Urothelium cell line (cell line): ENCODE measurements around the gene TRMT61A.

Experiments used
- DNase-seq: peaks from one replicate; pipeline ENCODE4 v3.0.0; 2011; ENCODE audit warnings: low spot score, mixed read lengths
- FAIRE-seq: peaks from 2 replicates; lab custom pipeline; 2011; peaks lifted over from hg19 to GRCh38; lab: Jason Lieb, UNC

Gene TRMT61A

DNA sequence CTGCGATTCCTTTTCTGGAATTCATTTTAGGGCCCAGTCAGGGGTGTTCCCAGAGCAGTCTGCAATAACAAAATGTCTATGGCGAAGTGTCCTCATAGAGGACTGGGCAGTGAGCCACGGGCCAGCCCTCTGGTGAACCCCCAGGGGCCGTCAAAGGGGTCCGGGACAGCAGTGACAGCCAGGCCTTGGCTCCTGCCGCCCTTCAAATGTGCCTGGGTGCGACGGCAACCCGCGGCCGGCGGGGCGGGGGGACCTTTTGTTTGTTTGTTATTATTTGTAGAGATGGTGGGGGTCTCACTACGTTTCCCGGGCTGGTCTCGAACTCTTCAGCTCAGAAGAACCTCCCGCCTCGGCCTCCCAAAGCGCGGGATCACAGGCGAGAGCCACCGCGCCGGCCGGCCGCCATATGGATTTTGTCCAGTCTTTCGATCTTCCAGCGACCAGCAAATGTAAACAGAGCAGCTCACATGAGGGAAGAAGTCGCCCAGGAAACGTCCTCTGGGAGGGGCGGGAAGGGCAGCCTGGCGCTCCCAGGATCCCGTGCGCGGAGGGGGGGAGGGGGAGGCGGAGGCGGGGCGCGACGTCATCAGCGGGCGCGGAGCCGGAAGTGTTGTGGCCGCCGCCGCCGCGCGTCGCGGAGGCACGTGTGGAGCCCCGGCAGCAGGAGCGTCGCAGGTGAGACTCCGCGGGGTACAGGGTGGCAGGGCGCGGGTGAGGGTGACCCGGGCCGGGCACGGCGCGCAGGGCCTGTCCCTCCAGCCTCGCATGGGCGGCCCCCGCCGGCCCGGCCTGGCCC is at the start of gene TRMT61A:
TSS of gene TRMT61A (plus strand) at position 610 of the 796 bp plus-strand sequence. CDS start 783 bp downstream, outside the sequence.
- DNase-seq (peak; percentile 89), FAIRE-seq (no peak)

DNA sequence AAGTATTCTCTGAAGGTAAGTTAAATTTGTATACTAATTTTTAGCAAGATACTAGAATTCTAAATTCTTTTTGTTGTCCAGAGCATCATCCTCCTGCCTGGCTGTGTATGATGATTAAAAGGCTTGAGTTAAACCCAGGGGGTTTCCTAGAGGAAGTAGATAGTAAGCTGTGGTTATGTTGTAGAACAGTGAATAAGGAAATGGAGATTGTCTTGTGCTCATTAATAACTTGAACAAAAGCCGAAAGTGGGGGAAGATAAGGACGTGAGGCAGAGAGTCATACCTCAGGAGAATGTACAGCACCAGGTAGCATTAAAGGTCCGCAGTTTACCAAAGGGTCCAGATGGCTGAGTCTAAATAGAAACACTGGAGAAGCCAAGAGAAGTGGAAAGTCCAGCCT is 48.4 kb upstream of the TRMT61A start:
- FAIRE-seq (no peak), DNase-seq (no peak)

DNA sequence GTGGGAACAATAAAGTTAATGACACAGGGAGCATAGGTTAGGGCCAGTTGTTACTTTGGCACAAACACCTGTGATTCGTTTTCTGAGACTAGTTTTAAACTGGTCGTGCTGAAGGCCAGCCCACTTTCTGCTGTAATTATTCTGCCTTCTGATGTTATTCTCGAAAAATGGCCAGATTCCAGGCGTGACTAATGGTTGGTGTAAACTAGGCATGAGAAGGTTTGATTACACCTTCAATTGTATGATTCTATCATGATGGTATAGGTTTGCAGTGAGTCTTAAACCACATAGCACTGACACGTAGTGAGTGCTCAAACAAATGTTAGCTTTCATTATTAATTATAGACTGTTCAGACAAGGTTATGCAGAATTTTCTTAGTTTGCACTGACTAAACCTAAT is 45.4 kb upstream of the TRMT61A start:
- no peak for FAIRE-seq
- no peak for DNase-seq

DNA sequence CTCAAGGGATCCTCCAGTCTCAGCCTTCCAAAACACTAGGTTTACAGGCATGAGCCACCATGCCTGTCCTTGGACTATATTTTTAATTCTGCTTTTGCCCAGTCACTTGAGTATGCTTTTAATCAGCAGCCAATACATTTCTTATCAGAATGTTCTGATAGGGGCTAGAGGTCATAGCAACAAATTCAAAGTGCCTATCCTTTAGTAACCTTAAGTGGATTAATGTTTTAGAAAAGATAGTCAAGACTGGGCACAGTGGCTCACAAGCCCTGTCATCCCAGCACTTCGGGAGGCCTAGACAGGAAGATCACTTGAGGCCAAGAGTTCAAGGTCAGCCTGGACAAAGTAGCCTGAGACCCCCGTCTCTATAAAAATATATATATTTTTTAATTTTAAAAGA is 43.5 kb upstream of the TRMT61A start:
- FAIRE-seq = no peak
- no peak for DNase-seq

DNA sequence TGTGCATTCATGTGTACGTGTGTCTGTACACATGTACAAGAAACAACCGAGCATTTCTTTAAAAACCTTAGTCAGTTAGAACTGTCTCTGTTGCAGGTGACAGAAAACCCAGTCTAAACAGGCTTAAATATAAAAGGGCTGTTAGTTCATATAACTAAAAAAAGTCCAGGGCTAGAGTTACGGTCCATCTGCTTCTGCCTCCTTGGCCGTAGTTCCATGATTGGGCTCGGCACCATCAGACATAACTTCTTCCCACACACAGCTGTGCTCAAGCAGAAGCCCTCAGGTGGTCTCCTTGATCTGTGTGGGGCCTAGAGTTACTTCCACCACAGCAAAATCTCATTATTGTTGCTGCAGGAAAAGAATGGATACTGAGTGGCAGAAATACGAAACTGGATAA is 40.9 kb upstream of the TRMT61A start:
- DNase-seq = no peak
- no peak for FAIRE-seq

DNA sequence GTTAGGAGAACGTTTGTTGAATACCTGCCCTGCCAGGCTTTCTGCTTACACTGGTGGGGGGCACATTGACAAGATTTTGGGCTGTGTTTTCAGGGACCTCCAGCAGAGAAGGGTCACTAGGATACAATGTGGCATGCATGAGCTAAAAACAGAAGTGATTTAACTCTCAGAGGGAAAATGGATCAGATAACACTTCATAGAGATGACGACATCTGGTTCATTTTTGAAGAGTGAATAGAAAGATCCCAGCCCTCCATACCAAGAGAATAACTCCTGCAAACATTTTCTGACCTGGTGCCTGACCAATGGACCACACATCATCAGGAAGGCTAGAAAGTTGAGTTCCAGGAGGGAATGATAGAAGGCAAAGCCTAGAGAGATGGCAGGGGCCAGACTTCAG is 40.0 kb upstream of the TRMT61A start:
- DNase-seq (no peak), FAIRE-seq (no peak)

DNA sequence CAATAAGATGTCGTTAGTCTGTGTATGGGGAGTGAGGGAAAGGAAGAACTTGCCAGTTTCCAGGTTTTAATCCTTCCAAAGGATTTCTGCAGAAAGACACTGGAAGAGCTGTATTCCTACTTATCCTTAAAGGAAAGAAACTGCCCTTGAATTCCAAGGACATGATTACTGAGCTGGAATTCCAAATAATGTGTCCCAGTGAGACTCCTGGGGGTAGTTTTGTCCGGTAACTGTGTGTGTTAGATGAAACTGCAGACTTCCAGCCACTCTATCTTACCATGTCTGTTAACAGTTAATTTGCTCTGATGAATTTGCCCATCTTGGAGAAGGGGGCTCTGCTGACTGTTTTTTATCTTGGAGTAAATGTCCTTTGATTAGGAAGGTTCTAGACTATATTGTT is 39.4 kb upstream of the TRMT61A start:
- FAIRE-seq (no peak), DNase-seq (no peak)

DNA sequence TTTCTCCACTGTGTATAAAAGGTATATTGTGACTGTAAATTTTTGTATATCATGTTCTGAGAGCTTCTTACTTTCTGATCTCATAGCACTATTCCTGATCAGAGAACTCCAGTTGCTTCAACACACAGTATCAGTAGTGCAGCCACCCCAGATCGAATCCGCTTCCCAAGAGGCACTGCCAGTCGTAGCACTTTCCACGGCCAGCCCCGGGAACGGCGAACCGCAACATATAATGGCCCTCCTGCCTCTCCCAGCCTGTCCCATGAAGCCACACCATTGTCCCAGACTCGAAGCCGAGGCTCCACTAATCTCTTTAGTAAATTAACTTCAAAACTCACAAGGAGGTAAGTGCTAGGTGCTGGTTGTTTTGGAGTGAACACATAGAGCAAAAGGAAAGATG is 37.3 kb upstream of the TRMT61A start:
- DNase-seq (no peak), FAIRE-seq (no peak)

DNA sequence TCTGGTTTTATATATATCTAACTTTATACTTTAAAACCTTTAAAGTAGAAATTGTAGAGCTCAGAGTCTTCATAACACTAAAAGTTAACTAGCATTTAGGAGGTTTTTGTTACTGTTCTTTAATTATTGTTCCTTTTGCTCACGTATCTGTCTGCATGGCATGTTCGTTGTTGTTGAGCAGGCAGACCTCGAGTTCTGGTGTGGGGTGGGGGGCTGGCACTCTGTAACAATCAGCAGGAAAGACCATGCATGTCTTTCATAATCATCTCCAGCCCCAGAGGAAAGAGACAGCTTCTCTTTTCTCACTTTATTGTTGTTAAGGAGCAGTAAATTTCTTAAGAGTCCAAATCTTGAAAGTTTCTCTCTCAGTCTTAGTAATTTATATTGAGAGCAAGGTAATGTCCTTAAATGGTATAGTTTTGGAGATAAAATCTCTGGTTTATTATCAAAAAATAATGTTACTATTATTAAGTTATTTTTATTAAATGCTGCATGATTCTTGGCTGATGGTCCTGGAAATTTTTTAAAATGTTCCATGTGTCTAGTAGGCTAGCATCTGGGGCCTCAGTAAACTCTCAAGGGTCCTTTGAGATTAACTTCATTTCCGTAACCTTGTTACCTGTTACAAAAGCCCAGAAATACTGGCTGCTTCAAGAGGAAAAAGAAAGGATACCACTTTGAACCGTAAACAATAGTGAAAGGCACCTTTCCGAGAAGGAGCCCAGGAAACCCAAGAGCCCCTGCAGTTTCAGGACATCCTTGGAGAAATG is 36.7 kb upstream of the TRMT61A start:
- DNase-seq (no peak), FAIRE-seq (no peak)

DNA sequence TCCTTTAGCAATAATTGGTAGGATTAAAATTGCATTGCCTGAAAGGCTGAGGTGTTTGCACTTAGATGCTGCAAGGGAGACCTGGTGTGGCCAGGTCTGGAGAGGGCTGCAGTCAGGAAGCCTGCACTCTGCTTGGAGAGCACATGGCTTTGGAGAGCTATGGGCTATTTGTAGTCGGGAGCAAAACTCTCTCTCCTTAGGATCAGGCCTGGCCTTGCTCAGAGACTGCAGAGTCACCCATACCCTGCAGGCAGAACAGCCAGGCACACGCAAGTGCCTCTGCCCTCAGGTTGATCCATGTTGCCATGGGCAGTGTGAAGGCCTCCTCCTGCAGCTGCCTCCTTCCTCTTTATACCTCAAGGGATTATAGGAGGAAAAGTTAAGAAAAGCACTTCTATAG is 33.1 kb upstream of the TRMT61A start:
- DNase-seq = no peak
- FAIRE-seq = no peak

DNA sequence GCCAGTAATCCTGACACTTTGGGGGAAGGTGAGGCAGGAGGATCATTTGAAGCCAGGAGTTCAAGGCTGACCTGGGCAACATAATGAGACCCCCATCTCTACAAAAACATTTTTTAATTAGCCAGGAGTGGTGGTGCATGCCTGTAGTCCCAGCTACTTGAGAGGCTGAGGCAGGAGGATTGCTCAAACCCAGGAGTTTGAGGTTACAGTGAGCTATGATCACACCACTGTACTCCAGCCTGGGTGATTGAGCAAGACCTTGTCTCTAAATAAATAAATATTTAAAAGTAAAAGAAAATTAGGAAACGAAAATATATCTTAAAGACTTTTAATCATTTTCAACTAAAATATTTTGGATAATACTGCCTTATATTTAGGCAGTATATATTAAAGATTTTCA is 32.2 kb upstream of the TRMT61A start:
- no peak for FAIRE-seq
- DNase-seq = no peak

DNA sequence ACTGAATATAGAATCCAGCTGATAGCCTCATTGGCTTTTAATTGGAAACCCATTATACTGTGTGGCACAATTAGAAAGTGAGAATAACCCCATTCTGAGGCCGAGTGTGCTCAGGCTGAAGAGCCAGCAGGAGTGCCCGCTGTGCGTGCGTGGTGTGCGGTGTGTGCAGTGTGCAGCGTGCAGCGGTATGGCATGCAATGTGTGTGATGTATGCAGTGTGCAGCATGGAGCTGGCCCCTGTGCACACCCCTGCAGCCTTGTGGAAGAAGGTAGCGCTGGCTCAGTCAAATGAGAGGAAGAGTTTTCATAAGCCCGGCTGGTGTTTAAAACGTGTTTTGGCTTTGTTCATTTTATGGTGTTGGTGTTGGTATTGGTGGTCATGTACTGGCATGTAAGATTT is 29.3 kb upstream of the TRMT61A start:
- no peak for DNase-seq

DNA sequence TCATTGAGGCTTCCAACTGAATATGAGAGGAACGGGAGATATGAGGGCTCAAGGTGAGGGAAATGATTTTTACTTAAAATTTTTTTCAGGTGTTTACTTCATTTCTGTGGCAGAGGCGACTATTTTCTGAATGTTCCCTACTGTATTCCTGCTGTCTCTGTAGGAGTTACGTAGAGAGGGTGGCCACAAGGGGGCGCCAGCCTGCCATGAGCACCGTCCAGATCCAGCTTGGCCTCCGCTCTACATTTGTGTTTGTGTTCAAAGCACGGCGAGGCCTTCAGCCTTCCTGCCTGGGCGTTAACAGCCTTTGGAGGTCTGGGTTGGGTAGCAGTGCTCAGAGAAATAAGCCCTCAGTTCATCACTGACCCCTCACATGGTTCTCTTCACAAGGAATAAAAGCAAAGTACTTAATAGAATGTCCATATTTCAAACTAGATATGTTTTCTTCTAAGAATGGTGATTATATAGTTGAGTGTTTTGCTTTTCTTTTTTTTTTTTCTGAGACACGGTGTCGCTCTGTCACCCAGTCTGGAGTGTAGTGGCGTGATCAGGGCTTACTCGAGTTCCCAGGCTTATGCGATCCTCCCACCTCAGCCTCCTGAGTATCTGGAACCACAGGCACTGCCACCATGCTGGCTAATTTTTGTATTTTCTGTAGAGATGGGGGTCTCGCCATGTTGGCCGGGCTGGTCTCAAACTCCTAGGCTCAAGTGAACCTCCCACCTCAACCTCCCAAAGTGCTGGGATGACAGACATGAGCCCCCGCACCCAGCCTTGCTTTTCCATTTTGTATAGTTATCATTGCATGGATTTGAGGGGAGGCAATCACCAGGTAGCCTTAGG is 28.6 kb upstream of the TRMT61A start:
- DNase-seq (peak; percentile 59), FAIRE-seq (no peak)

More for the DNA sequence above, 29.3 kb upstream of the TRMT61A start:
- FAIRE-seq = no peak

DNA sequence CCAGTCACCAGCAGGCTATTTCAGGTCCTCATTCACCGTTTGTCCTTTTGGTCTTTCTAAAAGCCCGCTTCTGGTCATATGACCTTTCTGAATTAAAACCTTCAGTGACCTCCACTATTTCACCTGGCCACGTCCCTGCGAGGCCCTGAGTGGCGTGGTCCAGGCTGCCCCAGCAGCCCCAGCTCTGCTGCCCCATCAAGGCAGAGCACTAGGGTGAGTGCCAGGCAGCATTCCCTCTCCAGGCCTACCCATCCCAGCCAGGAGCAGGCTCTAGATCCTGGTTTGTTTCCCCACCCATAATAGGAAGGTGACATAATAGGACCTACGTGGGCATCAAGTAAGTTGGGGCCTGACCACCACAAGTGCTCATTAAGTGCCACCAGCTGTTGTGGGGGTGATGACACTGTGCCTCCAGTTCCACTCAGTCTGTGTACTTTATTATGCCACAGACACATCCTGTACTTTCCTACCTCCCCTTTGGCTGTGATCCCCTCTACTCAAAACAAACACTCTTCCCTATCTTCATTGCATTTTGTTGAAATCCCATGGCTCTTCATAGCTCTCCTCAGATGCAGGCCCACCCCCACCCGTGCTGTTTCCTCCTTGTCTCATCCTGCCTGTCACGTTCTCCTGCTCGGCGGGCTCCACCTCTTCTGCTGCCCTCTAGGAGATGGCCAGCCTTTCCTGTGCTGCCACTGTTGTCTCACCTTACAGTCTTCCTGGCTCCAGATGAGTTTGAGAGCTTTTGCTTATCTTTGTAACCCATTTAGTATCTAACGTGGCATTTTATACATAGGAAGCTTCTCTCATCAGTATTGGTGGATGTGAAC is 27.7 kb upstream of the TRMT61A start:
- FAIRE-seq = no peak

DNA sequence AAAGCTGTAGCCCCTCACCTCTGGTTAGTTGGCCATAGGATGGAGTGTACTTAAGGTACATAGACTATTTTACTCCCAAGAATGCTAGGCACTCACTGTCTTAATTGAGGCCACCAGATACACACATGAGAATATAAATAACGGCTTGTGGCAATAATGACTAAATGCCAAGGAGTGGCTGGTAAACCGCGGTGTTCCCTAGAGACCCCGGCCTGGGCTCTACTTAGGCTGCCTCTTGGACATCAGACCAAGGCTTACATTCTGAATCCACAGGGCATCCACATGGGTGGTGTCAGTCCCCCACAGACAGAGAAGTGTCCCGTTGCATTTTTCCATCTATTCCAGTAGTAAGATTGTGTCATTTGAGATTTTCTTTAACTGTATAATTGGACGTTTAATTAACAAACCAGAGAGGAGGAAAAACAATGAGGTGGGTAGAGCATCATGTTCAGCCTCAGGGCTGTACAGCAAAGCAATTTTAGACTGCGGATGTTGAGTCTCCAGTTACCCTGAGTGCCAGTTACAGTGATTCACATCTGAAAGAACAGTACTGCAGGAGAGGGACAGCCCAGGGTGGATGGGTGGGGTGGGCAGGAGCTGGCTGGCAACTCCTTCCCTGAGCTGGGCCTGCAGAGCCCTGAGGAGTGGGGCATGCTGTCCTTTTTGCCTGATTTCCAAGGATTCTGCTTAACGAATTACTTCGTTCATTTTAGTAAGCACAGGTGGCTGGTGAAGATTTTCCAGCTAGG is 26.9 kb upstream of the TRMT61A start:
- FAIRE-seq = no peak
- DNase-seq = no peak

More for the DNA sequence above, 27.7 kb upstream of the TRMT61A start:
- no peak for DNase-seq

DNA sequence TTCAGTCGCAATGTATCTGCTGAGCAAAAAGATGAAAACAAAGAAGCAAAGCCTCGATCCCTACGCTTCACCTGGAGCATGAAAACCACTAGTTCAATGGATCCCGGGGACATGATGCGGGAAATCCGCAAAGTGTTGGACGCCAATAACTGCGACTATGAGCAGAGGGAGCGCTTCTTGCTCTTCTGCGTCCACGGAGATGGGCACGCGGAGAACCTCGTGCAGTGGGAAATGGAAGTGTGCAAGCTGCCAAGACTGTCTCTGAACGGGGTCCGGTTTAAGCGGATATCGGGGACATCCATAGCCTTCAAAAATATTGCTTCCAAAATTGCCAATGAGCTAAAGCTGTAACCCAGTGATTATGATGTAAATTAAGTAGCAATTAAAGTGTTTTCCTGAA is 26.1 kb upstream of the TRMT61A start:
- FAIRE-seq (no peak), DNase-seq (no peak)

DNA sequence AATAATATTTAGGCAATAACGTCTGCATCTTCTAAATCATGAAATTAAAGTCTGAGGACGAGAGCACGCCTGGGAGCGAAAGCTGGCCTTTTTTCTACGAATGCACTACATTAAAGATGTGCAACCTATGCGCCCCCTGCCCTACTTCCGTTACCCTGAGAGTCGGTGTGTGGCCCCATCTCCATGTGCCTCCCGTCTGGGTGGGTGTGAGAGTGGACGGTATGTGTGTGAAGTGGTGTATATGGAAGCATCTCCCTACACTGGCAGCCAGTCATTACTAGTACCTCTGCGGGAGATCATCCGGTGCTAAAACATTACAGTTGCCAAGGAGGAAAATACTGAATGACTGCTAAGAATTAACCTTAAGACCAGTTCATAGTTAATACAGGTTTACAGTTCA is 25.7 kb upstream of the TRMT61A start:
- FAIRE-seq (no peak), DNase-seq (no peak)

DNA sequence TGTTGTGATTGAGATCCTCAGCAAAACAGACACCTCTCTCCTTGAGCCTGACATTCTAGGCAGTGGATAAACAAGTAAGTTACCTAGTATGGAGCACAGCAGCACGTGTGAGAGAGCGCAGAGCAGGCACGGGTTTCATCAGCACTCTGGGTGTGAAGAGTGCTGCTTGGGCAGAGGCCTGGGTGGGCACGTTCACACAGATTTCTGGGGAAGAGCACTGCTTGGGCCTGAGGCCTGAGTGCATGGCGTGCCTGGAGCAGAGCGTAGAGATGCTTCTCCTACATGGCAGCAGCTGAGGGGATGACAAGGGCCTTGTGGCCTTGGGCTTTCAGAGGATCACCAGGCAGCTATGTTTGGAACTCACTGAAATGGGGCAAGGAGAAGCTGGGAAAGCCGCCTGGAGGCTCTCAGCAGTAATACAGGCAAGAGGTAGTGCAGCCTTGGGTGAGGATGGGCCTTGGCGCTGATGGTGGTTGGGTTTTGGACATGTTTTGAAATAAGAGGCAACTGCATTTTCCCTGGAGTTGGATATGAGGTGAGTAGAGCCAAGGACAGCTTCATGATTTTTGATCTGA is 23.9 kb upstream of the TRMT61A start:
- FAIRE-seq = no peak
- DNase-seq = no peak

DNA sequence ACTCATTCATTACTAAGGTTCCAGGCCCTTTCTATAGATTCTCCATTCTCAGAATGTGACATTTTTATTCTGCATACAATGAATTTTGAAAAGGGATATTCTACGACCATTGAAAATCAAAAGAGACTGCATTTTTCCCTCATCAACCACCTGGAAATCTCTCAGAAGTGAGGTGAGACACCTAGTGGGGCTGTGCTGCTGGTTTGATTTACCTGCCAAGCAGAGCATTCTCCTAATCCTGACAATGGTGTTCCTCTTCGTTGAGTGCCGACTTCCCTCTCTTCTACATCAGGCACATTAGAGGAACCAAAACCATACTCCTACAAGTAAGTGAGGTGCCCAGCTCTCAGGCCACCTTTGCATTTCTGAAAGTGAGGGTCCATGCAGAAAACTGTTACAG is 21.2 kb upstream of the TRMT61A start:
- FAIRE-seq = no peak
- DNase-seq = no peak
